ENCODE data around the gene LRRC3C.

GRCh38 chr17:39971076-39971603, 43.6 kb downstream of the LRRC3C start:
- TF ChIP-seq CTCF (IDR thresholded peaks at IDR 0.05), result no peak
- no peak for TF ChIP-seq POLR2A (IDR thresholded peaks at IDR 0.05)
